DMS153 treated with DMSO at 0.1 percent for 48 hours (cell line): Measurements from ENCODE around the gene NAT9.

Source experiments
- DNase-seq: peaks from one replicate; lab custom pipeline; 2025; ENCODE audit not compliant: unreplicated experiment; lab: John Stamatoyannopoulos, UW

The NAT9 gene

GRCh38 chr17:74763565-74764387 lies 12.4 kb downstream of the NAT9 start:
- no peak for DNase-seq

DNA sequence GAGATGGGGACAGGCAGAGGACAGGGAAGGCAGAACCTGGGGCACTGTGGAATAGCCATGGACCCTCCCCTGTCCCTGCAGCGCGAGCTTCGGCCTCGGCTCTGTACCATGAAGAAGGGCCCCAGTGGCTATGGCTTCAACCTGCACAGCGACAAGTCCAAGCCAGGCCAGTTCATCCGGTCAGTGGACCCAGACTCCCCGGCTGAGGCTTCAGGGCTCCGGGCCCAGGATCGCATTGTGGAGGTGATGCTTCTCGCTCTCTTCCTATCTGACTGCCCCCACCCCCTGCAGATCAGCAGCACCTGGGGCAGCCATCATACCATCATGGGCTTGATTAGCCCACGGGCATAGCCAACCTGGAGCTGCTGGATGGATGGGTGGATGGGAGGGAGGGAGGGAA lies 14.2 kb downstream of the NAT9 start:
- DNase-seq: no peak

DNA sequence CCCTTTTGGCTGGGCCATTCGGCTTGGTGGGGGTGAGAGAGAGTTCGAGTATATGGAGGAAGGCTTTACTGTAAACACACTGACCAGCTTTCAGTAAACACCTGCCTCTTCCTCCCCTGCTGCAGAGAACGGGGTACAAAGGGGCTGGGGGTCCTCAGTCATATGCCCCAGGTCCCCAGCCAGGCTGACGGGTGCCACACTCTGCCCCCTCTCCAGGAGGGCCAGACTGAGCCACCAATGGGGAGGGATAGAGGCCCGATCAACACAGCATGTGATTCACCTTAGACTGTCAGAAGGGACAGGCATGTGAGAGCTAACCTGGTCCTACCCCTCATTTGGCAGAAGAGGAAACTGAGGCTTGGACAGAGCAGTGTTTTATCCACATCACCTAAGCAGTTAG lies 14.7 kb downstream of the NAT9 start:
- DNase-seq: no peak

DNA sequence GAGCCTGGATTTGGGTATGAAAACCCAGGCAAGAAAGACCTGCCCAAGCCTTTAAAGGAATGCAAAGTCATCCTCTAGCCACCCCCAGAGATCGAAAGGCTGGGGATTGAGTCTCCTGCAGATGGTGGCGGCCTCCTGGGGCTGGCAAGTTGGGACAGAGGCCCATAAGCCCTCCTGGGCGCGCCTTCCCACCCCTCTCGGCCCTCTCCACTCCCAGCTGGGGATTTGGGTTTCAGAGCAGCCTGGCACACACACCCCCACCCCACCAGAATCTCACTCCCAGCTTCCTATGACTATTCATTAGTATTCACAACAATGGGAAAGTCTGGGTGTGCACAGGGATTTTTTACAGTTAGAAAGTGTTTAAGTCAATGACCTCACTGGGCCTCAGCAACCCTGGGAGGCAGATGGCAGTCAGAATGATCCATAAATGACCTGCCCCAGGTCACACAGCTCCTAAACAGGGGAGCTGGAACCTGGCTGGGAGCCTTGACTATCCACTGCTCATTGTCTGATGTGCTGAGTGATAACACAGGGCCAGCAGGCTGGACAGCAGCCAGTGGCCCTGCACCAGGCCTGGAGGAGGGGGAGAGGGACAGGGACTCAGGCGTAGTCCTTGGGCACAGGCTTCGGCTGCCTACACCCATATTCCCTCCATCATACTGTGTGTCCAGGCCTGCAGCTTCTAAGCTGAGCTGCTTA lies 15.6 kb downstream of the NAT9 start:
- DNase-seq: no peak

DNA sequence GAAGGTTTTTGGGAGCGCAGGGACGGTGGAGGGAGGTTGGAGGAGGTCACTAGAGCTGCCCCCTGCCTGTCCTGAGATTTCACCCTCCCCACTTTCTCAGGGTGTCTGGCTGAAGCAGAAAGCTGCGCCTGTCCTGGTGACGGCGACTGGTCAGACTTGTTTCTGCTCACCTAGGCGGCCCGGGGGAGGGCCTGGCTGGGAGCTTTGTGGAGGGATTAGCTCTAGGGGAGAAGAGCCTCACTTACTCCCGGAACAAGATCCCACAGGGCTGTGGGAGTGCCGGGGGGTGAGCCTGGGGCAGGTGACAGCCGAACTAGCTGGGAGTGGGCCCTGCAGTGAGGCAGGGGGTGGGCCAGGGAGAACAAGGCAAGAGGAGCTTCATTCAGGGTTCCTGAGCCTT lies 16.2 kb downstream of the NAT9 start:
- DNase-seq: no peak

DNA sequence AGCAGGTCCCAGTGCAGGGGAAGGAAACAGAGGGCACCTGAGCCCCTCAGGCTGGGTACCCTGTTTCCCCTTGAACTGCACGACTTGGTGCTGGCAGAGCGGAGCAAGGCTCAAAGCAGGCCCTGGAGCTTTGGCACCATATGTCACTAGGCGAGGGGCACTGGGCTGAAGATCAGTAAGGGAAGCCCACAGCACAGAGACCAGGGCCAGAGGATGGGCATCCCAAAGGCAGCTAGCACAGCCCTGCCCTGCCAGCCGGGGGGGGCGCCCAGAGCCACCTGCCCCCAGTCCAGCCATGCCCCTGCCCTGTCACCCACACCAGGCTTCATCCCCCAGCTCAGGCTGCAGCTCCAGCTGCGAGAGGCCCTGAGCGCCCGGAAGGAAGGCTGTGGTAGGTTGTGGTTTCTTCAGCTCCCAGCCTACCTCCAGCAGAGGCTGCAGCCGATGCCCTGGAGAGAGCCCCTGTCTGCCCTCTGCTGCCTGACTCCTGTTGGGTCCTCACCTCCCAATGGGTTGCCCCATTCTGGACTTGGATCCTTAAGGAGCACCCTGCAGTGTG lies 16.8 kb downstream of the NAT9 start:
- DNase-seq: no peak

- DNase-seq: no peak
These were observed 17.3 kb downstream of the NAT9 start for GRCh38 chr17:74758848-74759168.

- DNase-seq: peak; percentile 65
These were observed 18.0 kb downstream of the NAT9 start for GRCh38 chr17:74757931-74758847.

DNA sequence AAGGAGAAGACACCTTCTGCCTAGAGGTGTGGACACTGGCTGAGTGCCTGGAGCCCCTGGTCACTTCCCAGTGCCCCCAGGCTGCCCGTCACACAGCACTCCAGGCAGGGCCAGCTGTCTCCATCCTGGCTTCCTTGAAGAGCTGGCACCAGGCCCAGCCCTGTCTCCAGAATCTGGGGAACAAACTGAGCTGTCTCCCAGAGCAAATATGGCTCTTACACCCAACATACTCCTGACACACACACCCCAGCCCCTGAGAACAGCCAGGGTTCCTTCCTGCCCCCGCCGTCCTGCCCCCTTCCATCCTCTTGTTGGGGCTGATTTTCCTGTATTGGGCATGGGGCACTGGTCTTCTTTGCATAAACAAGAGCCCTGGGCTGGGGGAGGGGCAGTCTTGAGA lies 18.6 kb downstream of the NAT9 start:
- no peak for DNase-seq

DNA sequence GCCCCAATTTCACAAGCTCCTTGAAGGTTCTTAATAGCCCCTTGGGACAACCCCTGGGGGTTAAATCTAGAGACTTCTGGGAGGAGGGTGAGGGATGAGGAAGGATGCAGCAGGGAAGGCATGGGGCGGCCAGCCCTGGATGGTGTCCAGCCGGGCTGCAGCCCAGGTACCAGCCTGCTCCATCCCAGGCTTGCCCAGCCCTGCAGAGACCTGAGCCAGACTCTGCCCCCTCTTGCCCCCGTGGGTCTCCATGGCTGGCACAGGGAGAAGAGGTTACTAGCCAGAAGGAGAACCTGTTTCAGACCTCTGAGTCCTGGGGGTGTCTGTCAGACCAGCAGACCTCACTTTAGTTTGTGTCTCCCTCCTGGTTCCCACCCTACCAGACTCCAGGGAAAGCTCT lies 19.3 kb downstream of the NAT9 start:
- no peak for DNase-seq

- no peak for DNase-seq
These were observed 20.6 kb downstream of the NAT9 start for GRCh38 chr17:74755533-74755932.

GRCh38 chr17:74754832-74755231 lies 21.3 kb downstream of the NAT9 start:
- no peak for DNase-seq

DNA sequence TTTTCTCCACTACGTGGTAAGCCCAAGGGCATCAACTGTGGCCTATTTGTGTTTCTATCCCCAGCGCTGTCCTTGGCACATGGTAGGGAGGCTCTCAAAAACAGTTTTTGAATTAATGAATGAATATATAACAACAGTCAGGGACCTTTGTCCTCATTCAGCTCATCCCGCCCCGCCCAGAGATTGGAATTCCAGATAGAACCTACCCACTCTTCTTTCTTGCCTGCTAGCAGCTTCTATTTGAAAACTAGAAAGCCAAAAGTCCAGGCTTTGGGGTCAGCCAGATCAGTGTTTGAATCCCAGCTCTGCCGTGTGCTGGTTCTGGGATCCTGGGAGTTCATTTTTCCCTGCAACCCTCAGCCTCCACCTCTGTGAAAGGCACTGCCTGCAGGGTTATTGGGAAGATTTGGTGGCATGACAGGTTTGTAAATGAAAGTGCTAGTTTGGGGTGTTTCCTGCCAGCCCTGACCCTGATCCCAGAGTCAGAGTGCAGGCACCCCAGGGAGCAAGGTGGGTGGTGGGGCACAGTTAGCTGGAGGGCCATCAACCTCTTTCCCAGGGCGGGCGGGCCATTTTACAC lies 23.2 kb downstream of the NAT9 start:
- no peak for DNase-seq

DNA sequence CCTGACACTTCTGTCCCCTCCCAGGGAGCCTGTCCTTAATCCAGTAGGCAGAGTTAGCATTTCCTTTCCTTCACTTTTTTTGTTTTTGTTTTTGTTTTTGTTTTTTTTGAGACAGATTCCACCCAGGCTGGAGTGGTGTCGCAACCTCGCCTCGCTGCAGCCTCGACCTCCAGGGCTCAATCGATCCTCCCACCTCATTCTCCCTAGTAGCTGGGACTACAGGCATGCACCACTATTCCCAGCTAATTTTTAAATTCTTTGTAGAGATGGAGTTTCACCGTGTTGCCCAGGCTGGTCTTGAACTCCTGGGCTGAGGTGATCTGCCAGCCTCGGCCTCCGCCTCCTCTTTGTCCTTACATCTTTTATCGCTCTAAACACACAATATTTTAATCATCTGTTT lies 23.7 kb downstream of the NAT9 start:
- no peak for DNase-seq

DNA sequence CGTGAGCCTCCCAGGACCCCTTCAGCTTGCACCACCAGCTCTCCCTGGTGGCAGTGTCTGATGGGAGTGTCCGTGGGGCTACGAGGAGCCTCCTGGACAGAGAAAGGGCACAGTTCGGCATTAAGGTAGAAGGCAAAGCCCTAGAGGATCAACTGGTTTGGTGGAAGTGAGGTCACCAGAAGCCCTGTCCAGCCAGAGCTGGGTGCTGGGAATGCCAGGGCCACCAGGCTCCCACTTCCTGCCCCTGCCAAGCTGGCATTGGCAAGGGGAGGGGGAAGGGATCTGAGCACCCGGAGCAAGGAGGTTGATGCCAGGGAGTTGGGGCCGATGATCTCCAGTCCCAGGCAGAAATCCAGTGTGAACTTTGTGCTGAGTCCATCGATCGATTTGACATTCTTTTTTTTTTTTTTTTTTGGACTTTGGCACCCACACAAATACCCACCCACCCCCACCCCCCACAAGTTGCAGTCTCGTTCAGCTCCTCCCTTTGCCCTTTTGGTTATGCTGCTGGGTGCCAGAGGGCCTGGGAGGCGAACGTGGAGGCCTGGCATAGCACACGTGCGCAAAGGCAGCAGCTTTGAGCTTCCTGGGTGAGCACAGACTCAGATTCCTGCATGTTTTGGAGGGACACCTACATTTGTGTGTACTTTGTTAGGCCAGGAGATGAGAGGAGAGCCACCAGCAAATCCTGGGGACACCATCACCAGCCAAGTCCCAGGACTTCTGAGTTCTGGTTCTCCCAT lies 25.6 kb downstream of the NAT9 start:
- no peak for DNase-seq

GRCh38 chr17:74750039-74750326 lies 26.2 kb downstream of the NAT9 start:
- DNase-seq: no peak

DNA sequence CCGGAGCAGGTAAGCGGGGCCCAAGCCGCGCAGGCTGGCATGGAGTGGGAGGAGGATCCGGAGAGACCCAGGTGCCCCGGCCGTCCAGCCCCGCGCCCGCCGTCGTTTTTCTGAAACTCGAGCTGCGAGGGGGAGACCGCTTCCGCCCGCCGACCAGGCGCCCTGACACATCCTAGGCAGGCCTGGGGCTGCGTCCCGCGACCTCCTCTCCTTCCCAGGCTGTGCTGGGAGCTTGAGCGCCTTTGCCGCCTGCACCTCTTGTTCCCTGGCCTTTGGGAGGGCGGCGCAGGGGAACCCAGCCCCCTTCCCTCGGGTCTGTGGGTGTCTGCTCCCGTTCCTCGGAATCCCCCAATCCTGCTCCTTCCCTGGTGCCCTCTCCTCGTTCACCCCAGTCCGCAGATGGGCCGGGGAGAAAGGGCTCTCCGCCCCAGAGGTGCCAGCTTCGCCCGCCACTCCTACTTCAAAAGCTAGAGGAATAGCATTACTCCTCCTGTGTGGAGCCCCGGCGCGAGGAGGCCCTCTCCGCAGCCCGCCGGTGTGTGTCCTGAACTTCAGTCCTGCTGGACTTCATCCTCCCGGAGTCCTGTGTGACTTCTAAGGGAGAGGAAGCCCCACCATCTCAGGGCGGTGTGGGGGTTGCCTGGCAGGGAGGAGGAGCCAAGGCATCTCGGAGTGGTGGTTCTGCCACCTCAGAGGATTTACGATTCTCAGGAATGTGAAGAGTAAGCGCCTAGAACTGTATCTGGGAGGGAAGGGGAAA lies 26.7 kb downstream of the NAT9 start:
- DNase-seq: no peak

DNA sequence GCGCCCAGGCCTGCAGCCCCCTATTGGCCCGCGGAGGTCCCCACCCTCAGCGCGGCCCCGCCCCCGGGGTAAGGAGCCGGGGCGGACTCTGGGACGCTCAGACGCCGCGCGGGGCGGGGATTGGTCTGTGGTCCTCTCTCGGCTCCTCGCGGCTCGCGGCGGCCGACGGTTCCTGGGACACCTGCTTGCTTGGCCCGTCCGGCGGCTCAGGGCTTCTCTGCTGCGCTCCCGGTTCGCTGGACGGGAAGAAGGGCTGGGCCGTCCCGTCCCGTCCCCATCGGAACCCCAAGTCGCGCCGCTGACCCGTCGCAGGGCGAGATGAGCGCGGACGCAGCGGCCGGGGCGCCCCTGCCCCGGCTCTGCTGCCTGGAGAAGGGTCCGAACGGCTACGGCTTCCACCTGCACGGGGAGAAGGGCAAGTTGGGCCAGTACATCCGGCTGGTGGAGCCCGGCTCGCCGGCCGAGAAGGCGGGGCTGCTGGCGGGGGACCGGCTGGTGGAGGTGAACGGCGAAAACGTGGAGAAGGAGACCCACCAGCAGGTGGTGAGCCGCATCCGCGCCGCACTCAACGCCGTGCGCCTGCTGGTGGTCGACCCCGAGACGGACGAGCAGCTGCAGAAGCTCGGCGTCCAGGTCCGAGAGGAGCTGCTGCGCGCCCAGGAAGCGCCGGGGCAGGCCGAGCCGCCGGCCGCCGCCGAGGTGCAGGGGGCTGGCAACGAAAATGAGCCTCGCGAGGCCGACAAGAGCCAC lies 27.4 kb downstream of the NAT9 start, which contains the start of gene NHERF1:
Gene NHERF1 (plus strand): TSS at position 100 of the 750 bp plus-strand sequence. CDS start 219 bp downstream, at position 319.
- no peak for DNase-seq

- DNase-seq: peak; percentile 76
These were observed 27.9 kb downstream of the NAT9 start for GRCh38 chr17:74748279-74748528.
